Measurements from ENCODE around the gene JAKMIP1. TPM values are rescaled to one million over a fixed set of nuclear protein-coding genes. Genes with fewer than 3 reads are reported as not detected.

JAKMIP1 gene
- total and polyA plus RNA-seq, 2 donors (not counting 1 experiment from before 2014, with no cell fraction given) = 0.49 to 1.0 TPM

DNA sequence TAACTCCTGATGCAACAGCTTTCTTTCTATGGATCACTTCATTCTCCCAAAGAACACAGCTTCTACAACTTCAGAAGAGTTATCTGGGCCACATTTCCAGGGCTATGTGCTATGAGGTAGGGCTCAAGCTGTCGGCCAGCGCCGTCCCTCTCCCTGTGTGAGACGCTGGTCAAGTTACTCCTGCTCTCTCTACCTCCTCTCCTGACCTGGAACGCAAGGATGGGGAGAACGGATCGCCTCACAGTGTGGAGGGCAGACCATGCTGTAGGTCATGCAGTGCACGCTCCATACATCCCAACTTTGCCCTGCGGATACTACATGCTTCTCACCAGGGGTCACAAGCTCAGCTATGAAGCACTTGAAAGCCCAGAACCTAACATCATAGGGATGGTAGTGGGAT, 42.4 kb downstream of the JAKMIP1 start:
- H3K4me1 Mint-ChIP-seq = no peaks in the 10 kb centered on the region
- Histone ChIP-seq H3K4me3 (ENCODE audit: control extremely low read depth in 1 of 5, extremely low read depth in 1 of 5, insufficient read depth in 1 of 5, low read depth in 2 of 5, low read length in 4 of 5) (no peak overlapping the region), H3K27ac (ENCODE audit: low read length in 2 of 2) (no peak overlapping the region), H2AFZ (ENCODE audit: insufficient read depth, low read depth, low read length, poor library complexity, severe bottlenecking) (no peak overlapping the region), H3K4me1 (ENCODE audit: control insufficient read depth in 2 of 2, insufficient read depth in 2 of 2, low read length in 2 of 2) (no peaks in the 10 kb centered on the region), H3K9me3 (ENCODE audit: control extremely low read depth in 1 of 3, control insufficient read depth in 2 of 3, insufficient read depth in 1 of 3, low read length in 2 of 3) (peaks cover 0 to 14% (median 0%) of the 10 kb centered on the region in 3 donors), H3K36me3 (replicated peaks in 1 of 2; ENCODE audit: control extremely low read depth in 1 of 2, control insufficient read depth in 1 of 2, extremely low read depth in 1 of 2, insufficient read depth in 2 of 2, low read length in 1 of 2) (no peaks in the 10 kb centered on the region), H3K27me3 (replicated peaks in 1 of 4; ENCODE audit: control extremely low read depth in 1 of 4, control insufficient read depth in 3 of 4, insufficient read depth in 4 of 4, low read length in 3 of 4) (peaks cover 0 to 2% (median 0%) of the 10 kb centered on the region in 4 experiments), H4K20me1 (ENCODE audit: control insufficient read depth, insufficient read depth, low read length, poor library complexity, severe bottlenecking) (no peaks in the 10 kb centered on the region), H3K79me2 (ENCODE audit: control insufficient read depth, insufficient read depth, low read length) (no peaks in the 10 kb centered on the region), H3K9ac (ENCODE audit: low read length) (no peak overlapping the region), H3K4me2 (replicated peaks; ENCODE audit: low read depth, low read length, poor library complexity, severe bottlenecking) (no peak overlapping the region)
- 94% methylated on average over 3 of the region's 9 CpGs for WGBS (ENCODE audit: insufficient coverage)
- no peak for ATAC-seq (ENCODE audit: low read depth)
- CTCF ChIA-PET = no interaction called here
- H3K4me3 Mint-ChIP-seq = no peak overlapping the region
- no peaks in the 10 kb centered on the region for H3K27me3 Mint-ChIP-seq
- POLR2A ChIA-PET = no interaction called here
- H3K9me3 Mint-ChIP-seq (ENCODE audit: insufficient read depth) = no peaks in the 10 kb centered on the region
- TF ChIP-seq, protein P1, sequence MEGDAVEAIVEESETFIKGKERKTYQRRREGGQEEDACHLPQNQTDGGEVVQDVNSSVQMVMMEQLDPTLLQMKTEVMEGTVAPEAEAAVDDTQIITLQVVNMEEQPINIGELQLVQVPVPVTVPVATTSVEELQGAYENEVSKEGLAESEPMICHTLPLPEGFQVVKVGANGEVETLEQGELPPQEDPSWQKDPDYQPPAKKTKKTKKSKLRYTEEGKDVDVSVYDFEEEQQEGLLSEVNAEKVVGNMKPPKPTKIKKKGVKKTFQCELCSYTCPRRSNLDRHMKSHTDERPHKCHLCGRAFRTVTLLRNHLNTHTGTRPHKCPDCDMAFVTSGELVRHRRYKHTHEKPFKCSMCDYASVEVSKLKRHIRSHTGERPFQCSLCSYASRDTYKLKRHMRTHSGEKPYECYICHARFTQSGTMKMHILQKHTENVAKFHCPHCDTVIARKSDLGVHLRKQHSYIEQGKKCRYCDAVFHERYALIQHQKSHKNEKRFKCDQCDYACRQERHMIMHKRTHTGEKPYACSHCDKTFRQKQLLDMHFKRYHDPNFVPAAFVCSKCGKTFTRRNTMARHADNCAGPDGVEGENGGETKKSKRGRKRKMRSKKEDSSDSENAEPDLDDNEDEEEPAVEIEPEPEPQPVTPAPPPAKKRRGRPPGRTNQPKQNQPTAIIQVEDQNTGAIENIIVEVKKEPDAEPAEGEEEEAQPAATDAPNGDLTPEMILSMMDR (IDR thresholded peaks at IDR 0.05) = no peak
- DNase-seq = no peak
- H3K27ac Mint-ChIP-seq = no peak overlapping the region
- intact Hi-C loops (cut with micrococcal nuclease) = no loop called here

DNA sequence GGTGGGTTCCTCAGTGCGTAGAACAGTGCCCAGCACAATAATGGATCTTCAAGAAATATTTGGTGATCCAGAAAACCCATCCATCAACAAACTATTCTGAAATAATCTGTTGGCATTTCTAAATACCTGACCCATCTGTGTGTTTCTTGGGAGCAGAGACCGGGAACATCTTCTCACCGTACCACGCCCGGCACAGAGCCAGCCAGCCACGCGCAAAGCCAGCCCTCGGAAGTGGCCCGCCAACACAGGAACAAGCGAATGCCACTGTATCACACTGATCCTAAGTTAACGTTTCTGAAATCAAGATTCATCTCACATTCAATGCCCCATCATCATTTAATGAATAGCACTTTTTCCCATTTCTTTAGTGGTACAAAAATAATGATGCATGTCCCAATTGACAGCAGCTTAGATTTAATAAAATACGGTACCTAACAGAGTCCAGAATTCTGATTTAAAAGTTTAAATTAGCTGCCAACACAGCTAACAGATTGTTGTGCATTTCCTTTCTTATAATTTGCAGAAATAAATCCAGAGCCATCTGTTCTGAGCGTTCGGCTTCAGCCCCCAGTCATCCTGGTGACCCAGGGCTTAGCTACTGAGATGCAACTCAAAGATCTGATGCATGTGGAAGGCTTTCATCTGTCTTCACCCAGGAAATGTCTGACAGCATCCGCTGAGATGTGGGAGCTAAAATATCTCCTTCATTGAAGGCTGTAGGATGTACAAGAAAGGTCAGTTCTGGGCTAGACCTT, 44.2 kb downstream of the JAKMIP1 start:
- H3K4me1 ChIP-seq (ENCODE audit: control insufficient read depth in 2 of 2, insufficient read depth in 2 of 2, low read length in 2 of 2) = no peaks in the 10 kb centered on the region
- Mint-ChIP-seq H3K27me3 (no peaks in the 10 kb centered on the region), H3K4me1 (no peaks in the 10 kb centered on the region)

More for the DNA sequence above, 44.2 kb downstream of the JAKMIP1 start:
- ChIA-PET CTCF (interaction anchor here (0.8 kb wide), 1 partner anchor 8 kb away, joined by 3 read pairs; no protein-coding TSS in a partner anchor), POLR2A (no interaction called here)
- H3K4me3 ChIP-seq (ENCODE audit: control extremely low read depth in 1 of 5, extremely low read depth in 1 of 5, insufficient read depth in 1 of 5, low read depth in 2 of 5, low read length in 4 of 5) = no peak overlapping the region
- no peak overlapping the region for H3K27ac ChIP-seq (ENCODE audit: low read length in 2 of 2)
- intact Hi-C loops (cut with micrococcal nuclease) = no loop called here
- no peak for ATAC-seq (ENCODE audit: low read depth)
- no peaks in the 10 kb centered on the region for H3K27me3 ChIP-seq (replicated peaks in 1 of 4; ENCODE audit: control extremely low read depth in 1 of 4, control insufficient read depth in 3 of 4, insufficient read depth in 4 of 4, low read length in 3 of 4)
- no peaks in the 10 kb centered on the region for H4K20me1 ChIP-seq (ENCODE audit: control insufficient read depth, insufficient read depth, low read length, poor library complexity, severe bottlenecking)
- H3K4me3 Mint-ChIP-seq = no peak overlapping the region
- H3K36me3 ChIP-seq (replicated peaks in 1 of 2; ENCODE audit: control extremely low read depth in 1 of 2, control insufficient read depth in 1 of 2, extremely low read depth in 1 of 2, insufficient read depth in 2 of 2, low read length in 1 of 2) = no peaks in the 10 kb centered on the region
- H3K4me2 ChIP-seq (replicated peaks; ENCODE audit: low read depth, low read length, poor library complexity, severe bottlenecking) = no peak overlapping the region
- no peak overlapping the region for H2AFZ ChIP-seq (ENCODE audit: insufficient read depth, low read depth, low read length, poor library complexity, severe bottlenecking)
- DNase-seq = no peak
- H3K27ac Mint-ChIP-seq = no peak overlapping the region
- no peaks in the 10 kb centered on the region for H3K9me3 Mint-ChIP-seq (ENCODE audit: insufficient read depth)
- no peaks in the 10 kb centered on the region for H3K79me2 ChIP-seq (ENCODE audit: control insufficient read depth, insufficient read depth, low read length)
- peaks cover 0 to 5% (median 0%) of the 10 kb centered on the region in 3 donors for H3K9me3 ChIP-seq (ENCODE audit: control extremely low read depth in 1 of 3, control insufficient read depth in 2 of 3, insufficient read depth in 1 of 3, low read length in 2 of 3)
- H3K9ac ChIP-seq (ENCODE audit: low read length) = no peak overlapping the region
- TF ChIP-seq EZH2 (IDR thresholded peaks at IDR 0.05; ENCODE audit: borderline replicate concordance, insufficient read depth, low read depth, low read length, poor library complexity, severe bottlenecking) = no peak
- TF ChIP-seq, protein P1 (IDR thresholded peaks at IDR 0.05) = no peak
- 96% methylated on average over 14 of the region's 15 CpGs for WGBS (ENCODE audit: insufficient coverage)
